HG02571 (cell line): Measurements from ENCODE around the gene NALCN.
A peak's percentile ranks its signal among the peaks of the same experiment; 100 is the strongest.

Experiments
- ATAC-seq: cut with Tn5 transposase; IDR thresholded peaks from one replicate; pipeline ENCODE4 v1.9.1; 2021; ENCODE audit warnings: mild to moderate bottlenecking, moderate library complexity; ENCODE audit not compliant: unreplicated experiment

The NALCN gene

DNA sequence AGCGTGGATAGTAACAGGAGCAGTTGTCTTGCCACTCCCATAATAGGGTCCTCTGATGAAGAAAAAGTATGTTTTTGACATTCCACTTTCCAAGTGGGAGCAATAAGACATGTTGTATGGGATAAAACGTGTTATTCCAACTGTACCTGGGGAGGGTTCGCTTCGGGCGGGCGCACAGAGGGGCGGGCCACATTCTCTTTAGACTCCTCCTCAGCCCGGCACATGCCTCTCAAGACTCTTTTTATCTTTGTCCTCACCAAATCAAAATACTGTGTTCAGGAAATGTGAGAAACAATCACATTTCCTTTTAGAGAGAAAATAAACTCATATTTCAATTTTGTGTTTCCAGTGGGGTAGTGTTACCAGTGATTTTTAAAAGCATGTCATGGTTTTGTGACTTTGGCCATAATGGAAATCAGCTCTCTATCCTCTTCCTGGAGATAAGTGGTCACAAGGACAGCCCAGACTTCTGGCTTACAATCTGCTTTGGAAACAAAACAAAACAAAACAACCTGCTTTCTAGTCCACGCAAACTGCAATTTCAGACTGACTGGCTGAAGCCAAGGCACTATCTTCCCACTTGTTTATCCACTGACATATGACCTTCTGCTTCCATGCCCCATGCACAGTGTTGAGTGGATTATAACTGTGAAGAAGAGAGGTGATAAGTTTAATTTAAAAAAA lies 276.1 kb downstream of the NALCN start:
- no peak for ATAC-seq

DNA sequence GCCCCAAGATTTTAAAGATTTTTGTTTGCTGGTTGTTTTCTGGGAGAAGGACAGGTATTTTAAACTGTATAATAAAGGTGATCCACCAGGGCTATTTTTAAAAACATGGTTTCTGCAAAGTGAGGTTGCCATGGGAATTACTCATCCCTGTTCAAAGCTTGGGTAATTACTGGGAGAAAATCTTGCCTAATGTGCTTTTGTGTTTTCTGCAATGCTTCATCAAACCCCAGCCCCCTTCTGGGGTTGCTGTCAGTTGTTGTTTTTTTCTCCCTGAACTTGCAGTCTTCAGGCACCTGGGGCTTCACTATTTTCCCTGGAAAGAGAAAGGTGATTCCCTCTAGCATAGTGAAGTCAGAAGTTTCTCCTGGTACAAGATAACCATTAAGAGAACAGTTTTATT lies 277.2 kb downstream of the NALCN start:
- ATAC-seq, result no peak

DNA sequence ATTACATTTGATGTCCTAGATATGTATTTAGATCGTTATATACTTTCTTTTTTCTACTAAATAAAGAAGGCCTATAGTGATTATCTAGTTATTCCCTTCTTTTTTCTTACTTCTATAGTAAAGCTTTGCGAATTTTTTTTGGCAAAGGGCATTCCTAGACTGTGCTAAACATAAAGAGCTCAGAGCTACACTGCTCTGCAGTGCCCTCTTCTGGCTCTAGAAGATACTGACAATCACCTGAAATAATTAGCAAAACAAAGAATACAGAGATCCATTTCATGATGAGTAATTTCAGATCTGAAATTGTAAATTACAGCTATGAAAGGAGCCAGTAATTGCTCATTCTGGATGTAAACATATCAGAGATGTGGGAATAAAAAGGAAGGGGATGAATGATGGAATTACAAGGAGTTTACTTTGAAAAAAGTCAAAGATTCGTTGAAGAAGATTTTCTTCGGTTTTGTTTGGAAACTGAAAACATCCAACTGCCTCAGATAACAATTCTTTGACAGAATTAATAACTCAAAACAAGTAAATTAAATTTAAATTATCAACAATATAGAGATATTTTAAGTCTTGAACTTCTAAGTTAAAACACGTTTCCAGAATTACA lies 288.5 kb downstream of the NALCN start:
- ATAC-seq, result peak; percentile 77

DNA sequence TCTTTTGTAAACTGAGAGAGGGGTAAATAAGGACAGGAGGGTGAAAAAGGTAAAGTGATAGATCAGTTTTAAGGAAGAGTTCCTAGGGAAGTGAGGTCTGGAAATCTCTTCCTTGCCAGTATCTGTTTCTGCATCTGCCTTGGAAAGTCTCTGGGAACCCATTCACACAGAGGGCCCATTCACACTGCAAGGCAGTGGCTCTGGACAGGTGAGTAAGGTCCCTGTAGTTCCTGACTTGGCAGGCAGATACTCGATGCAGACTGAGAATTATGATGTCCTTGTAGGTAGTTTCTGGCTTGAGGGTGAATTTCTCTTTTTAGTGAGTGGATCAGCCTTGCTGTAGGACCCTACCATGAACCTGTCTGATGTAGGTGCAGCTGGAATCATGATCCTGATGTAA lies 293.3 kb downstream of the NALCN start:
- no peak for ATAC-seq

DNA sequence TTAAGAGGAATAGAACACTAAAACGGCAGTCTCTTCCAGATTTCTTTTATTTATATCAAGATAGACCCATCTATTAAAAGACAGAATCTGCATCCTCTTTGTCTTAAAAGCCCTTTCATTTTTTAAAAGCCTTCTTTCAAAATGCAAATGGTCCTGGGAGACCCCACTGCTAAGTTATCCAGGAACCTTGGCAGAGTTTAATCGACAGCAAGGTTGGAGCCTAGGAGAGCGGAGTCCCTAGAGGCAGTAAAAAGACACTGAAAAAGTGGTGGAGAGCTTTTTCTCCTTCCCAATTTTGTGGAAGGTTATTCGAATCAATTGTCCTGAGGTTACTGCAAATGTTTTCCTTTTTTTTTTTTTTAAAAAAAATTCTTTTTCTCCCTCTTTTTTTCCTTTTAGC lies 294.7 kb downstream of the NALCN start:
- no peak for ATAC-seq

DNA sequence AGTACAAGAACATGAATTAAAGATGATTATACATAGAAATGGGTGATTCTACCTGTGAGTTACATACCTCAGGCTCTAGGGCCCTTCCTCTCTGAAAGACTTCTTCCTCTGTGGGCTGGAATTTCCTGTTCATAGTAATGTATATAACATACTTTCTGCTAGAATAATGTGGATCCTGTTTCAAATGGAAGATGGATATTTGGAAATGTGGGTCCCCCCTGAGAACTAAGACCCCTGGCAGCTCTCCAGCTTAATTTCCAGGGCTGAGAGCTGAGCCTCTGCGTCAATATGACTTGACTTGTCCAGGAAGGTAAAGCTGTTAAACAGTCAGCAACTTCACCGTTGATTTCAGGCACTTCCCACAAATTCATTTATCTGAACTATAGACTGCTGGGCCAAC lies 296.3 kb downstream of the NALCN start:
- ATAC-seq, result no peak

DNA sequence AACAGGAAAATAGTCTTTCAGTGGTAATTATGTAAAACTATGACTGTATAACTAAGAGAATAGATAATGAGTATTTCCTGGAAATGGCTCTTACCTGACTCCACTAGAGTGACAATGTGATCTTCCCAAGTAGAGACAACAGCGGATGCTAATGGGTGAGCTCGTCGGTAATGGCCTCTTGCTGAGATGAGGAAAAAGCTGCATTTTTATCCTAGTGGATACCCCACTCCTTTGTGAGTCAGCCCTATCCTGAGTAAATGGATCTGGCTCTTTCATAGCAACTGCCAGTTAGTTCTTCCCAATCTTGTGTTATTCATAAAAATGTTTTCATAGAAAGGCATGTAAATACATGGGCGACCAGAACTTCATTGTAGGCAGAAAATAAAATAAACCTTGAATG lies 299.5 kb downstream of the NALCN start:
- ATAC-seq, result no peak

DNA sequence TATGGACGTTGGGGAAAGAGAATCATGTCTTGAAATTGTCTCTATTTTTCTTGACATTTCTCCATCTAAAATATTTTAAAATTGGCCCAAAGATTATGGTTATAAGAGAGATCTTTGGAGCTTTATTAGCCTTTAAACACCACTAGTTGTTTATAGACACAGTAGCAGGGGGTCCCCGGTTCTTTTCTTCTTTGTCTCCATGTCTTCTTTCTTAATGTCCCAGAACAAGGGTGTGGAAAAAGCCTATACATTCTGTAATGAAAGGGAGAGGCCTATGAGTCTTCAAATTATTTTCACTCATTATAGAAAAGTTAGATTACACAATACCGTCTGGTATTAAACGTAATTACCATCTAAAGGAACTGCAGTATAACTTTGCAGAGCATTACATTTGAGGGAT lies 300.0 kb downstream of the NALCN start:
- ATAC-seq, result no peak

DNA sequence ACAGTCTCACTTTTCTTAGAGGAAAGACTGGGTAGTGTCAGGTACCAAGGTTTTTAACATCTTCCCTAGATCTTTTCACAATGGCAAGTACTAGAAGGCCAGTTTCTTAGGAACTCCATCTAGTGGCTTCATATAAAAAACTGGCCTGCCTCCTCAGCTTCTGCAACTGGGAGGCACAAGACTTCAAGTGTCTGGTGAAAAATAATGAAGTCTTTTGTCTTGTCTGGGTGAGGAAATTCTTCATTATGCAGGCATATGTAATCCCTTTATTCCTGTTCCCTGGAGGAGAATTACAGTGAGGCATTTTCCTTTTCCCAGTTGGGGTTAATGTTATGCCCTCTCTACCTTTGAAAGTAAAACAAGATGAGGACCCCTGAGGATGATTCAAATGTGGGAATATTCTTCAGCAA lies 300.5 kb downstream of the NALCN start:
- ATAC-seq, result no peak

DNA sequence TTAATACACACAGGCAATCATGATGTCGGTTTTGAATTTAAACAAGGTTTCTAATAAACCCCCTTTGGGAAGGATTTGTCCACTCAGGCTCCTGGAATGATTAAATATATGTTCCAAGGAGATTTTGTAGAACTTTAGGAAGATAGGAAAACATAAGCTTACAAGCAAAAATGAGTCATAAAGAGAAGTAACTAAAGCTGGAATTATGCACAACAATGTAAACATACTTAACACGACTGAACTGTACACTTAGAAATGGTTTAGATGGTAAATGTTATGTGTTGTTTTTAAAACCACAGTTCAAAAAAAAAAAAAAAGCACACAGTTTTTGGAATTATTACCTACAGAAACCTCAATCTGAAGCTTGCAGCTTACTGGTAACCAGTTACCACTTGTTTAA lies 304.4 kb downstream of the NALCN start:
- no peak for ATAC-seq

DNA sequence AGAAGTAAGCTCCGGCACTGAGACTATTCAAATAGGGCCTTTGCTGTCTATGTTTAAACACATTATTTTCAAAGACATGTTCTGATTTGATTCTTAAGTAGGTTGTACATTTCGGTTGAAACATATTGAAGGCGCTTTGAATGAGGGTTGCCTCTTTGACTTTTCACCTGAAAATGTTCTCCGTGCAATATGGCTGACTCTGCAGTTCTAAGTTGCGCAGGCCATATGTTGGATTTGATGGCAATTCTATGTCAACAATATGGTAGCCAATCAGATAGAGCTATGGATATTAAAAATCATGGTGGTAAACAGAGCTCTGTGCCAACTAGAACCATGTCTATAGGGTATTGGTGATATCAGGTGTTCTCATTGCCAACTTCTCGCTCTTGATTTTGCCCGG lies 307.3 kb downstream of the NALCN start:
- no peak for ATAC-seq

DNA sequence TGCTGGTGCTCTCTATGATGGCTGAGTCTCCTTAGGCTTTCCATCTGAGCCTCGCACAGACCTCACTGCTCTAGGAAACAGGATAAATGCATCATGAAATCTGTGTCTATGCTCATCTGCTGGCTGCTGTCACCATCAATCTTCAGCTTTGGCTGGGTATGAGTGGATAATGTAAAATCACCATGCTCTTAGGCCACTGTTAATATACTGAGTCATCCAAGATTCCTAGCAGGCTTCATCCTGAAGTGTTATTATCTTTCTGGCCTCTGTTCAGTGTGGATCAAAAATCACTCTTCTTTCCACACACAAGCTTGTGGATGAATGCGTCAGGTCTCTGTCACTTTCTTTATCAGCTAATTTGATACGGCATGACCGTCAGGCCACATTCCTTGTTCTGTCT lies 317.4 kb downstream of the NALCN start:
- no peak for ATAC-seq

DNA sequence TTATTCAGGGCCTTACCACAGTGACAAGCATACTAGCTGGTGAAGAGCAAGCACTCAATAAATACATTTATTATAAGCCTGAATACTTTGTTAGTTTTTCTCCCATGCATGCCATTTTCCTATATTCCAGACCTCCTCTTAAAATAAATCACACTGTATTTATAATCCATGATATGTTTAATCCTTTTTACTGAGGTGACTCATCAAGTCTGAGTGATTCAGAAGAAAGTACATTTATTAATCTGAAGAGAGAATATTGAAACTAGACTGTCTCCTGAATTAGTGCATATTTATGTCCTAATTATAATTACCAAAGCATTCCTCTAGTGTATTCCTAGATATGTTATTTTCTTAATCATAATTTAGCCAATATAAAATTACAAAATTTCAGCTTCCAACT lies 323.3 kb downstream of the NALCN start:
- no peak for ATAC-seq

DNA sequence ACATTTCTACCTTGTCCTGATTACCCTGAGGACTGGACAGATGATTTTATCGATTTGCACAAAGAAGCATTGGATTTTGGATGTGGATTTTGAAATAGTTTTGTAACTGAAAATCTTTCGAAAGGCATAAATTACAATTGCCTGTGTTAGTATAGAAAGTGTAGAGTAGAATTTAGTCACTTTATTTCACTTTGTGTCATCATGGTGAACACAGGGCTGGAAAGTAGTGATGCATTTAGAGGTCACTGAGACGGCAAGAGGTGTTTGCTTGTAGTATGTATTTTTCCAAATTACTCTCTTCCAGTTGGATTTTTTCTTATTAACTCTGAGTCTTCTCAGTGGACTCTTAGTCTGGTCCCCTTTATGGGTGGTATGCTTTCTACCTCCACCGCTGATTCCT lies 326.0 kb downstream of the NALCN start:
- ATAC-seq, result no peak

DNA sequence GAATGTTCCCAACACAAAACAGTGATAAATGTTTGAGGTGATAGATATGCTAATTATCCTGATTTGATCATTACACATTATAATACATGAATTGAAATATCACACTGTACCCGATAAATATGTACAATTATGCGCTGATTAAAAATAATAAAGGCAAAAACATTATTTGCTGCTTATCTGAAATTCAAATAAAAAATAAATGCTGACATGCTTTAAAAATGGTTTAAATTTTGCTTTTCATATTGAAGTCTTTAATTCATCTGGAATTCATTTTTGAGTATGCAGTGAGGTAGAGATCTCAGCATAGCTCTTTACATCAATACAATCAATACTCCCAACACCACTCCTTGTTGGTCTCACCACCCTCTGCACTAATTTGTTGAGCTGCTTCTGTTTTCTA lies 330.8 kb downstream of the NALCN start:
- no peak for ATAC-seq

DNA sequence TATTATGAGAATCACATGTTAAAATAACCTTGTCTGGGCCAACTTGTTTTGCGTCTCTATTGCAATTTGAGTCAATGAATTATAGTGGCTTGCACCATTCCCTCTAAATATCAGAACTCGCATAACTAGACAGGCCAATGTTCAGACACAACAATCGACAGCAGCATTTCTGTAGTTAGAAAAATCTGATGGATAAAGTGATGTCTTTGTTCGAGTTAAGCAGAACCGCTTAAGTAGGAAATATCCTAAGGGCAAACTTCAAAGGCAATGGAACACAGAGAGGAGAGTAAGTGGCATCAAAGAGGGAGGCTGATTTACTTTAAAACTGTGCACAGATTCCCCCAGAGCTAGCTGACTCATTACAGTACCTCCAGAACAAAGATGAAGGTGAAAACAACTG lies 333.9 kb downstream of the NALCN start:
- no peak for ATAC-seq

DNA sequence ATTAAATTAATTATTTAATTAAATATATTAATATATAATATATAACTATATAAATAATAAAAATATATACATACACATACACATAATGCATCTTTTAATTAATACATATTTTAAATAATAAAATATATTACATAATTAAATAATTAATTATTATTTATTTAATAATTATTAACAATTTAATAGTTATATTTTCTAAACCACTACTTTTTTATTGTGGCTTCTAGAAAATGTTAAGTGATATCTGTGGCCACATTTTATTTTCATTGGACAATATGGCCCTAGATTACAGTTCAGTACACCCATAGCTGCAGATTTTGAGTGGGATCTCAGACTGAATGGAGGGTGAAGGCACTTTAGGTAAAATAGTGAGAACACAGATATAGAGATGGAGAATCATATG lies 335.7 kb downstream of the NALCN start:
- ATAC-seq, result no peak

DNA sequence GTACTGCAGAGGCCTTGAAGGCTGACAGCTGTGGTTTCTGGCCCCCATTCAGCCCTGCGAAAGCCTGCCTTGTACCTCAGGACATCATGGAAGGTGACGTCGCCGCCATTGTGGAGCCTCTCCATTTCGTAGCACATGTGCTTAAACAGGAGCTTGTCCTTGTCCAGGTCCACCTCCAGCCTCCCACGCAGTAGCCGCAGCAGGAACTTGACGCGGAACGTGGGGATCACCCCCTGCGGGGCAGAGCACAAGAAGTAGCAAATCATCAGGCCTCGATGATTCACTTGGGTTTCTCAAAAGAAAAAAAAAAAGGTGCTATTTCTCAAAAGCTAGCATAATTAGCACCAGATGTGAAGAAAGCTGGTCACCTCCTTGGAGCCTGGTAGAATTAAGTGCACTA lies 351.0 kb downstream of the NALCN start:
- ATAC-seq, result no peak

DNA sequence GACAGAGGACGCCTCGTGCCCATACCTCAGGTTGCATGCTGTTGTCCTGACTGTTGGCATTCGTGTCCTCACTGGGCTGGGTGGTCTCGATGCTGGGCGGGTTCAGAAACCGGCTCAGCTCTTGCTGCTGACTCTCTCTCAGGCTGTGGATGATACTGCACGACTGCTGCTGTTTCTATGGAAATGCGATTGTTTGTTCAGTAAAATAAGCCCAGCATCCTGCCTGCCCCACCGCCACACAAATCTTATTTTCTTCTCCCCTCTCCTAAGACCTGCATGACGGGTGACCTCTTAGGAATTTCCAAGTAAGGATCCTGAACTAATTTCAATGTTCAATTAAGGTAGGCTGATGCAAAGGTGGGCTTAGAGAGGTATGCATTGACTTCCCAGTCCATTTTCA lies 356.5 kb downstream of the NALCN start:
- ATAC-seq, result no peak

DNA sequence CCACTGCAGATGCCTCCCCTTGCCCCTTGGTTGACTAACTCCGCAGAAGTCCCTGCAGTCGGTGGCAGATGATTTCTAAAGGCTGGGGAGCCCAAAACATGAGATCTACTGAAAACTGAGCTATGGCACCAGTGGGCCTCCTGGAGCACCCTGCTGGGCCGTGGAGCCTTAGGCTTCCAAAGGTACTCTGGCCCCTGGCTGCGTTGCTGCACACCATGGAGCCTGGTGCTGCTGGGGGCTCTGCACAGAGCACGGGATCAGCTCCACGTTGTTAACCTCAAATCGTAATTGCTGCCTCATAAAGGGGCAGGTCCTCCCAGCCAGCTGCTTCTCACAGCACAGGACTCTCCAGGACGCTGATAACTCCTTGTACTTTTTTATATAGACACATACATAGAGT lies 357.5 kb downstream of the NALCN start:
- no peak for ATAC-seq

DNA sequence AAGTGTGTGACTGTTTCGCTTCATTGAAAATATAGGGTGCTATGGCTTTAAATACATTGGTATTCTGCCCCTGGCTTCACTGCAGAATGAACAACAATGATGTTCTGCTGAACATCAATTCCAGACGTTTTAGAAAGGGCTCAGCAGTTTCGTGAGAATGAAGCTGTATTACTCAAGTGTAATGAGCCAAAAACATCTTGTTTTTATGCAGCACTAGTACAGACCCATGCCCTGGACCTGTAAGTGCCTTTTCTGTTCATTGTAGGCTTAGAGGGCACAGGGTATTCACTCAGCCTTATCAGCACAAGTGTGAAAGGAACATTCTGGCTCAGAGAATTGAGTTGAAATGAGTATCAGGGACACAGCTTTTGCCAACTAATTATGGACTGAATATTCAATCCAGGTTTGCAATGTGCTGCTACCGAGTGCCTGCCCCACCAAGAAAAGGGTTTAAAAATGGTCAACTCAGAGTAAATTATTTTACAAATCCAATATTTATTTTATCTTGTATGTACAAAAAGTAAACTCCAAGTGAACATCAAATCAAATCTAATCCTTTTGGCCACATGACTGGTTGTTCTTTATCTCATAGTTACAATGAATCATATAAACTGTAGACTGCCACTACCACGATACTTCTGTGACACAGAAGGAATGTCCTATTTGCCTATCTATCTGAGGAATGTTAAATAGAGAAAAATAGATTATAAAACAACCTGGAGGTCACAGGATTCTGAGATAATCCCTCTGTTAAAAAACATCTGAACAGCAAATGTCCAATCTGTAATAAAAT lies 362.8 kb downstream of the NALCN start:
- ATAC-seq, result no peak

DNA sequence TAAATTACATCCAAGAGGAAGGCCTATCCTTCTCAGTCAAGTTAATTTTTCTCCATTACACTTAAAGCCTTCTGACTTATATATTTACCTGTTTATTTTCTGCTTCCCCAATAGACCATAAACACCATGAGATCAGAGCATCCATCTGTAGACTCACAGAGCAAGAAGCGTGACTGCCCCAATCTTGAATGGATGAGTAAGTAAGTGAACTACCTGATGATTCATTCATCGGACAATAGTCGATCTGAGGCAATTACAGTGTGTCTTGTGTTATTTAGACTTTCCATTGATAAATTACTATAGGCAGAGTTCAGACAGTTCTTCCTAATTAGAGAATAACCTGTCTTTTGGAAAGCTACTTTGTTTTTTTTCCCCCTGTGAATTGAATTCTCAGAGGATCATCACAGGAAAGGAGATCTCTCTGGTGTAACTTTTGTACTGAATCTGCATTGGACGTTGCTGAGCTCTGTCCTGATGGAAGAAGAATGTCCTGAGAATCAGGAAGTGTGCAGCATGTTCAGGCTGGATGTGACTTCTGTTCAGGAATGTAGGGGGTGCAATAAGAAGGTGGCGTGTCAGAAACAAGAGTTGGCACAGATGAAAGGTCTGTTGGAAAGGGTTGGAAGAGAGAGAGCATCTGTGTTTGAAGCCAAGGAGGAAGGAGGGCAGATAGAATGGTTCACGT lies 367.0 kb downstream of the NALCN start:
- ATAC-seq, result no peak
